Measurements from ENCODE around the gene PPT2.

The PPT2 gene

GRCh38 chr6:32173051-32173727 lies 19.2 kb downstream of the PPT2 start:
- H3K9ac ChIP-seq (ENCODE audit: low read length), result no peak overlapping the region
- H3K9me3 ChIP-seq (ENCODE audit: control insufficient read depth, low read length), result no peaks in the 10 kb centered on the region
- H3K4me1 ChIP-seq (ENCODE audit: control insufficient read depth, insufficient read depth, low read length), result peaks cover 32% of the 10 kb centered on the region
- no peaks in the 10 kb centered on the region for H3K27me3 ChIP-seq (replicated peaks; ENCODE audit: control insufficient read depth, insufficient read depth, low read length)
- H3K4me3 ChIP-seq (ENCODE audit: low read length), result no peak overlapping the region
- no peak for DNase-seq (ENCODE audit: low read depth)
- peaks cover 19% of the 10 kb centered on the region for H3K36me3 ChIP-seq (ENCODE audit: control insufficient read depth, insufficient read depth, low read length, severe bottlenecking)

- Histone ChIP-seq H3K4me3 (ENCODE audit: low read length) (no peak overlapping the region), H3K9me3 (ENCODE audit: control insufficient read depth, low read length) (no peaks in the 10 kb centered on the region), H3K27me3 (replicated peaks; ENCODE audit: control insufficient read depth, insufficient read depth, low read length) (no peaks in the 10 kb centered on the region), H3K4me1 (ENCODE audit: control insufficient read depth, insufficient read depth, low read length) (peaks cover 34% of the 10 kb centered on the region), H3K36me3 (ENCODE audit: control insufficient read depth, insufficient read depth, low read length, severe bottlenecking) (peaks cover 13% of the 10 kb centered on the region), H3K9ac (ENCODE audit: low read length) (no peak overlapping the region)
- DNase-seq (ENCODE audit: low read depth), result no peak
Observed at GRCh38 chr6:32174416-32174815, 20.5 kb downstream of the PPT2 start.

- Histone ChIP-seq H3K4me1 (ENCODE audit: control insufficient read depth, insufficient read depth, low read length) (peaks cover 35% of the 10 kb centered on the region), H3K27me3 (replicated peaks; ENCODE audit: control insufficient read depth, insufficient read depth, low read length) (no peaks in the 10 kb centered on the region)
Observed at GRCh38 chr6:32175322-32175710, 21.4 kb downstream of the PPT2 start.

GRCh38 chr6:32175711-32176475 lies 22.0 kb downstream of the PPT2 start, which contains the start of gene AGPAT1:
Gene AGPAT1 (minus strand): TSS chr6:32176084. CDS start chr6:32171496, 4,588 bp downstream.
- peak; percentile 99 for DNase-seq (ENCODE audit: low read depth)
- Histone ChIP-seq H3K4me3 (ENCODE audit: low read length) (peak within 1 kb of the TSS; percentile 97), H3K9ac (ENCODE audit: low read length) (peak within 1 kb of the TSS; percentile 98), H3K27me3 (replicated peaks; ENCODE audit: control insufficient read depth, insufficient read depth, low read length) (no peaks in the 10 kb centered on the region), H3K9me3 (ENCODE audit: control insufficient read depth, low read length) (no peaks in the 10 kb centered on the region), H3K36me3 (ENCODE audit: control insufficient read depth, insufficient read depth, low read length, severe bottlenecking) (peaks cover 13% of the 10 kb centered on the region), H3K4me1 (ENCODE audit: control insufficient read depth, insufficient read depth, low read length) (peaks cover 35% of the 10 kb centered on the region)

More at GRCh38 chr6:32175322-32175710, 21.4 kb downstream of the PPT2 start:
- H3K36me3 ChIP-seq (ENCODE audit: control insufficient read depth, insufficient read depth, low read length, severe bottlenecking), result peaks cover 12% of the 10 kb centered on the region
- peak overlapping the region; percentile 97 for H3K4me3 ChIP-seq (ENCODE audit: low read length)
- H3K9ac ChIP-seq (ENCODE audit: low read length), result peak overlapping the region; percentile 98
- DNase-seq (ENCODE audit: low read depth), result no peak
- H3K9me3 ChIP-seq (ENCODE audit: control insufficient read depth, low read length), result no peaks in the 10 kb centered on the region

- H3K36me3 ChIP-seq (ENCODE audit: control insufficient read depth, insufficient read depth, low read length, severe bottlenecking), result peaks cover 18% of the 10 kb centered on the region
- H3K4me3 ChIP-seq (ENCODE audit: low read length), result peak overlapping the region; percentile 97
- H3K9ac ChIP-seq (ENCODE audit: low read length), result peak overlapping the region; percentile 92
- H3K9me3 ChIP-seq (ENCODE audit: control insufficient read depth, low read length), result no peaks in the 10 kb centered on the region
- peaks cover 35% of the 10 kb centered on the region for H3K4me1 ChIP-seq (ENCODE audit: control insufficient read depth, insufficient read depth, low read length)
- H3K27me3 ChIP-seq (replicated peaks; ENCODE audit: control insufficient read depth, insufficient read depth, low read length), result no peaks in the 10 kb centered on the region
- DNase-seq (ENCODE audit: low read depth), result peak; percentile 68
Observed at GRCh38 chr6:32176476-32177182, 22.7 kb downstream of the PPT2 start.

- Histone ChIP-seq H3K9me3 (ENCODE audit: control insufficient read depth, low read length) (no peaks in the 10 kb centered on the region), H3K4me3 (ENCODE audit: low read length) (peak overlapping the region; percentile 97), H3K27me3 (replicated peaks; ENCODE audit: control insufficient read depth, insufficient read depth, low read length) (no peaks in the 10 kb centered on the region), H3K36me3 (ENCODE audit: control insufficient read depth, insufficient read depth, low read length, severe bottlenecking) (peaks cover 20% of the 10 kb centered on the region), H3K9ac (ENCODE audit: low read length) (peak overlapping the region; percentile 92), H3K4me1 (ENCODE audit: control insufficient read depth, insufficient read depth, low read length) (peaks cover 35% of the 10 kb centered on the region)
- DNase-seq (ENCODE audit: low read depth), result no peak
Observed at GRCh38 chr6:32177183-32177787, 23.3 kb downstream of the PPT2 start.

GRCh38 chr6:32177788-32178546 lies 24.0 kb downstream of the PPT2 start, which contains the start of gene RNF5:
Gene RNF5 (plus strand): TSS chr6:32178405. CDS start chr6:32178512, 107 bp downstream.
- no peaks in the 10 kb centered on the region for H3K27me3 ChIP-seq (replicated peaks; ENCODE audit: control insufficient read depth, insufficient read depth, low read length)
- peak within 1 kb of the TSS; percentile 92 for H3K9ac ChIP-seq (ENCODE audit: low read length)
- H3K36me3 ChIP-seq (ENCODE audit: control insufficient read depth, insufficient read depth, low read length, severe bottlenecking), result peaks cover 23% of the 10 kb centered on the region
- no peaks in the 10 kb centered on the region for H3K9me3 ChIP-seq (ENCODE audit: control insufficient read depth, low read length)
- H3K4me1 ChIP-seq (ENCODE audit: control insufficient read depth, insufficient read depth, low read length), result peaks cover 35% of the 10 kb centered on the region
- DNase-seq (ENCODE audit: low read depth), result peak; percentile 100
- peak within 1 kb of the TSS; percentile 97 for H3K4me3 ChIP-seq (ENCODE audit: low read length)

- DNase-seq (ENCODE audit: low read depth), result peak; percentile 40
- Histone ChIP-seq H3K4me1 (ENCODE audit: control insufficient read depth, insufficient read depth, low read length) (peaks cover 35% of the 10 kb centered on the region), H3K9ac (ENCODE audit: low read length) (peak overlapping the region; percentile 92), H3K27me3 (replicated peaks; ENCODE audit: control insufficient read depth, insufficient read depth, low read length) (no peaks in the 10 kb centered on the region), H3K4me3 (ENCODE audit: low read length) (peak overlapping the region; percentile 97), H3K9me3 (ENCODE audit: control insufficient read depth, low read length) (no peaks in the 10 kb centered on the region), H3K36me3 (ENCODE audit: control insufficient read depth, insufficient read depth, low read length, severe bottlenecking) (peaks cover 23% of the 10 kb centered on the region)
Observed at GRCh38 chr6:32178547-32179440, 24.9 kb downstream of the PPT2 start.

- no peak overlapping the region for H3K9ac ChIP-seq (ENCODE audit: low read length)
- no peaks in the 10 kb centered on the region for H3K27me3 ChIP-seq (replicated peaks; ENCODE audit: control insufficient read depth, insufficient read depth, low read length)
- H3K36me3 ChIP-seq (ENCODE audit: control insufficient read depth, insufficient read depth, low read length, severe bottlenecking), result peaks cover 23% of the 10 kb centered on the region
- H3K4me3 ChIP-seq (ENCODE audit: low read length), result no peak overlapping the region
- peaks cover 34% of the 10 kb centered on the region for H3K4me1 ChIP-seq (ENCODE audit: control insufficient read depth, insufficient read depth, low read length)
- no peaks in the 10 kb centered on the region for H3K9me3 ChIP-seq (ENCODE audit: control insufficient read depth, low read length)
- no peak for DNase-seq (ENCODE audit: low read depth)
Observed at GRCh38 chr6:32179766-32180405, 25.9 kb downstream of the PPT2 start.
